Measurements from ENCODE around the gene RASA2. TPM values are rescaled to one million over a fixed set of nuclear protein-coding genes. Genes with fewer than 3 reads are reported as not detected.

Gene RASA2
- total and polyA plus RNA-seq, 10 of the 15 experiments (the other 5 are each of a cell fraction or from before 2014, with no cell fraction given), result 1.9 to 9.4 (median 7.2) TPM

DNA sequence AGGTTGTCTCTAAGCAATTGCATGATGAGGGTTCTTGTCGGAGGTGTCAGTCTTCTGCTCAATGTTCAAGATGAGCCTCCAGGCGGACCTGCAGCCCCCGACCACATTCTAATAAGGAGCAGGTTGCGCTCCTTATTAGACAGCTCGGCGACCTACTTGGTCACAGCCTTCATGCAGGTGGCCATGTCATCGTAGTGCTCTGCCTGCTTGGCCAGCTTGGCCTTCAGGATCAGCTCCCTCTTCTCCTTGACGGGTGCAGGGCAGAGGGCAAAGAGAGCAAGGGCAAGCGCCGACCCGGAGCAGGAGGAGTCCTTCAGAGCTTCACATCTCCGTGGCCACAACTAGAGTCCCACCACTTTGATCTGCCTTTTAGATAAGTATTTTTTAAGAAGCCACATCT, 113.5 kb downstream of the RASA2 start:
- Histone ChIP-seq H3K4me1 (ENCODE audit: control insufficient read depth, insufficient read depth, low read length) (no peaks in the 10 kb centered on the region), H3K27ac (ENCODE audit: control insufficient read depth, insufficient read depth) (no peak overlapping the region), H3K4me2 (ENCODE audit: control insufficient read depth, insufficient read depth) (no peak overlapping the region), H3K4me3 (no peak overlapping the region), H3K27me3 (replicated peaks in 1 of 2; ENCODE audit: control insufficient read depth in 2 of 2, insufficient read depth in 2 of 2, low read length in 1 of 2) (no peaks in the 10 kb centered on the region), H3K9me3 (replicated peaks; ENCODE audit: control insufficient read depth, insufficient read depth, low read length) (no peaks in the 10 kb centered on the region; the same call in 2 of the 3 replicates), H4K20me1 (ENCODE audit: control insufficient read depth, insufficient read depth) (no peaks in the 10 kb centered on the region), H3K36me3 (ENCODE audit: control insufficient read depth in 2 of 2, insufficient read depth in 2 of 2, low read length in 1 of 2) (no peaks in the 10 kb centered on the region; a peak in 1 of 4 replicates), H3K9ac (ENCODE audit: control insufficient read depth, insufficient read depth, low read length) (no peak overlapping the region), H3K79me2 (ENCODE audit: control insufficient read depth, insufficient read depth, low read length) (no peaks in the 10 kb centered on the region), H2AFZ (ENCODE audit: control insufficient read depth, low read depth, low read length) (no peak overlapping the region)
- ChIA-PET SMC1A (ENCODE audit: uncharacterized antibody, unreplicated experiment) (no interaction called here), CTCF (interaction anchor here (2.3 kb wide), 1 partner anchor 11 kb away, joined by 10 read pairs; no protein-coding TSS in a partner anchor), POLR2A (no interaction called here), RAD21 (ENCODE audit: unreplicated experiment) (no interaction called here)
- intact Hi-C loops (cut with micrococcal nuclease; ENCODE audit: unreplicated experiment) (no loop called here), in situ Hi-C loops (cut with MboI) (no loop called here)
- FAIRE-seq (no peak), ATAC-seq (no peak), DNase-seq (ENCODE audit: low read depth, low spot score) (no peak)
- TF ChIP-seq KLF5 (IDR thresholded peaks at IDR 0.05; ENCODE audit: partially characterized antibody), result no peak
- no peak for TF ChIP-seq HDGF (IDR thresholded peaks at IDR 0.05)
- TF ChIP-seq, protein P1, sequence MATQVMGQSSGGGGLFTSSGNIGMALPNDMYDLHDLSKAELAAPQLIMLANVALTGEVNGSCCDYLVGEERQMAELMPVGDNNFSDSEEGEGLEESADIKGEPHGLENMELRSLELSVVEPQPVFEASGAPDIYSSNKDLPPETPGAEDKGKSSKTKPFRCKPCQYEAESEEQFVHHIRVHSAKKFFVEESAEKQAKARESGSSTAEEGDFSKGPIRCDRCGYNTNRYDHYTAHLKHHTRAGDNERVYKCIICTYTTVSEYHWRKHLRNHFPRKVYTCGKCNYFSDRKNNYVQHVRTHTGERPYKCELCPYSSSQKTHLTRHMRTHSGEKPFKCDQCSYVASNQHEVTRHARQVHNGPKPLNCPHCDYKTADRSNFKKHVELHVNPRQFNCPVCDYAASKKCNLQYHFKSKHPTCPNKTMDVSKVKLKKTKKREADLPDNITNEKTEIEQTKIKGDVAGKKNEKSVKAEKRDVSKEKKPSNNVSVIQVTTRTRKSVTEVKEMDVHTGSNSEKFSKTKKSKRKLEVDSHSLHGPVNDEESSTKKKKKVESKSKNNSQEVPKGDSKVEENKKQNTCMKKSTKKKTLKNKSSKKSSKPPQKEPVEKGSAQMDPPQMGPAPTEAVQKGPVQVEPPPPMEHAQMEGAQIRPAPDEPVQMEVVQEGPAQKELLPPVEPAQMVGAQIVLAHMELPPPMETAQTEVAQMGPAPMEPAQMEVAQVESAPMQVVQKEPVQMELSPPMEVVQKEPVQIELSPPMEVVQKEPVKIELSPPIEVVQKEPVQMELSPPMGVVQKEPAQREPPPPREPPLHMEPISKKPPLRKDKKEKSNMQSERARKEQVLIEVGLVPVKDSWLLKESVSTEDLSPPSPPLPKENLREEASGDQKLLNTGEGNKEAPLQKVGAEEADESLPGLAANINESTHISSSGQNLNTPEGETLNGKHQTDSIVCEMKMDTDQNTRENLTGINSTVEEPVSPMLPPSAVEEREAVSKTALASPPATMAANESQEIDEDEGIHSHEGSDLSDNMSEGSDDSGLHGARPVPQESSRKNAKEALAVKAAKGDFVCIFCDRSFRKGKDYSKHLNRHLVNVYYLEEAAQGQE (IDR thresholded peaks at IDR 0.05; ENCODE audit: low read depth, low read length), result no peak
- TF ChIP-seq RCOR1 (conservative IDR thresholded peaks at IDR 0.05; ENCODE audit: low read depth, low read length), result no peak
- no peak for TF ChIP-seq NFXL1 (IDR thresholded peaks at IDR 0.05; ENCODE audit: borderline replicate concordance)
- TF ChIP-seq TCF7 (IDR thresholded peaks at IDR 0.05; ENCODE audit: borderline replicate concordance), result no peak
- no peak for TF ChIP-seq SMAD1 (IDR thresholded peaks at IDR 0.05; ENCODE audit: low read depth, partially characterized antibody)
- TF ChIP-seq, protein P2, sequence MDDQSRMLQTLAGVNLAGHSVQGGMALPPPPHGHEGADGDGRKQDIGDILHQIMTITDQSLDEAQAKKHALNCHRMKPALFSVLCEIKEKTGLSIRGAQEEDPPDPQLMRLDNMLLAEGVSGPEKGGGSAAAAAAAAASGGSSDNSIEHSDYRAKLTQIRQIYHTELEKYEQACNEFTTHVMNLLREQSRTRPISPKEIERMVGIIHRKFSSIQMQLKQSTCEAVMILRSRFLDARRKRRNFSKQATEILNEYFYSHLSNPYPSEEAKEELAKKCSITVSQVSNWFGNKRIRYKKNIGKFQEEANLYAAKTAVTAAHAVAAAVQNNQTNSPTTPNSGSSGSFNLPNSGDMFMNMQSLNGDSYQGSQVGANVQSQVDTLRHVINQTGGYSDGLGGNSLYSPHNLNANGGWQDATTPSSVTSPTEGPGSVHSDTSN (IDR thresholded peaks at IDR 0.05; ENCODE audit: insufficient replicate concordance, low read depth, low read length), result no peak
- TF ChIP-seq PML (IDR thresholded peaks at IDR 0.05; ENCODE audit: low read length), result no peak
- no peak for TF ChIP-seq POU2F2 (IDR thresholded peaks at IDR 0.05; ENCODE audit: borderline replicate concordance, low read depth, low read length)
- TF ChIP-seq, protein P3, sequence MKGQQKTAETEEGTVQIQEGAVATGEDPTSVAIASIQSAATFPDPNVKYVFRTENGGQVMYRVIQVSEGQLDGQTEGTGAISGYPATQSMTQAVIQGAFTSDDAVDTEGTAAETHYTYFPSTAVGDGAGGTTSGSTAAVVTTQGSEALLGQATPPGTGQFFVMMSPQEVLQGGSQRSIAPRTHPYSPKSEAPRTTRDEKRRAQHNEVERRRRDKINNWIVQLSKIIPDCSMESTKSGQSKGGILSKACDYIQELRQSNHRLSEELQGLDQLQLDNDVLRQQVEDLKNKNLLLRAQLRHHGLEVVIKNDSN (IDR thresholded peaks at IDR 0.05; ENCODE audit: borderline replicate concordance, extremely low read length, insufficient read depth, low read depth, low read length), result no peak
- TF ChIP-seq, protein P4, sequence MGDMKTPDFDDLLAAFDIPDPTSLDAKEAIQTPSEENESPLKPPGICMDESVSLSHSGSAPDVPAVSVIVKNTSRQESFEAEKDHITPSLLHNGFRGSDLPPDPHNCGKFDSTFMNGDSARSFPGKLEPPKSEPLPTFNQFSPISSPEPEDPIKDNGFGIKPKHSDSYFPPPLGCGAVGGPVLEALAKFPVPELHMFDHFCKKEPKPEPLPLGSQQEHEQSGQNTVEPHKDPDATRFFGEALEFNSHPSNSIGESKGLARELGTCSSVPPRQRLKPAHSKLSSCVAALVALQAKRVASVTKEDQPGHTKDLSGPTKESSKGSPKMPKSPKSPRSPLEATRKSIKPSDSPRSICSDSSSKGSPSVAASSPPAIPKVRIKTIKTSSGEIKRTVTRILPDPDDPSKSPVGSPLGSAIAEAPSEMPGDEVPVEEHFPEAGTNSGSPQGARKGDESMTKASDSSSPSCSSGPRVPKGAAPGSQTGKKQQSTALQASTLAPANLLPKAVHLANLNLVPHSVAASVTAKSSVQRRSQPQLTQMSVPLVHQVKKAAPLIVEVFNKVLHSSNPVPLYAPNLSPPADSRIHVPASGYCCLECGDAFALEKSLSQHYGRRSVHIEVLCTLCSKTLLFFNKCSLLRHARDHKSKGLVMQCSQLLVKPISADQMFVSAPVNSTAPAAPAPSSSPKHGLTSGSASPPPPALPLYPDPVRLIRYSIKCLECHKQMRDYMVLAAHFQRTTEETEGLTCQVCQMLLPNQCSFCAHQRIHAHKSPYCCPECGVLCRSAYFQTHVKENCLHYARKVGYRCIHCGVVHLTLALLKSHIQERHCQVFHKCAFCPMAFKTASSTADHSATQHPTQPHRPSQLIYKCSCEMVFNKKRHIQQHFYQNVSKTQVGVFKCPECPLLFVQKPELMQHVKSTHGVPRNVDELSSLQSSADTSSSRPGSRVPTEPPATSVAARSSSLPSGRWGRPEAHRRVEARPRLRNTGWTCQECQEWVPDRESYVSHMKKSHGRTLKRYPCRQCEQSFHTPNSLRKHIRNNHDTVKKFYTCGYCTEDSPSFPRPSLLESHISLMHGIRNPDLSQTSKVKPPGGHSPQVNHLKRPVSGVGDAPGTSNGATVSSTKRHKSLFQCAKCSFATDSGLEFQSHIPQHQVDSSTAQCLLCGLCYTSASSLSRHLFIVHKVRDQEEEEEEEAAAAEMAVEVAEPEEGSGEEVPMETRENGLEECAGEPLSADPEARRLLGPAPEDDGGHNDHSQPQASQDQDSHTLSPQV (IDR thresholded peaks at IDR 0.05), result no peak
- no peak for TF ChIP-seq NBN (IDR thresholded peaks at IDR 0.05)
- no peak for TF ChIP-seq ZNF217 (IDR thresholded peaks at IDR 0.05)
- no peak for TF ChIP-seq MTA3 (IDR thresholded peaks at IDR 0.05; ENCODE audit: borderline replicate concordance, low read length)
- 93% methylated on average over 12 of the region's 12 CpGs for WGBS (ENCODE audit: insufficient coverage, insufficient replicate concordance, low lambda C conversion rate, missing lambda C conversion rate)
- BruUV-seq (replicated peaks), result no TSS peak

Measured in GM12878 (cell line).